Measurements from ENCODE around the gene GNAQ.

DNA sequence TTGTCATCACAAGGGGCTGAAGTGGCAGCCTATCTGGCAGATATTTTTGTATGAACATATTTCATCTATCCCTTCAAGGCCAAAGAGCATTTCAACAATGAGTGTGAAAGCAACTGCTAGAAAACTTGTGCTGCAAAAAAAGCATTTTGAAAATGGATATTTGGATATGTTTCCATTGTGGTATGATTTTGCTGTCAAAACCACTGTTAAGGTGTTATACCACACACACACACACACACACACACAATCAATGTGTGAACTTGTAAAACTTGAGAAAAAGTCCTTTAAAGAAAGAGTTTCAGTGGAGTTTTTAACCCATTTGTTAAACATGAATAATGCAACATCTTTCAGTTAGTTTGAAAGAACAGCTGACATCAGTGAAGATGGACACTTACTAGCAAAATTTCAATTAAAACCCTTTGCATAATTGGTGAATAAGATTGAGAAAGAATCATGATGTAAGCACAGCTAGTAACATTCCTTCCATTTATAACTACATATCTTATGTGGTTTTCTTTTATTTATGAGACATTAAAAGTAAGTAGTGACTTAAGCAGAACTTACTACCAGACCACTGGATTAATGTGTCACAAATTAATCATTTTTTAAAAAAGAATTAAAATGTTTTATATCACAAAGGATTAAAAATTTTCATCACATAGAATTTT is 200.9 kb downstream of the GNAQ start:
- no peak for TF ChIP-seq EP300 (IDR thresholded peaks at IDR 0.05; ENCODE audit: borderline replicate concordance)
- TF ChIP-seq RAD21 (IDR thresholded peaks at IDR 0.05; ENCODE audit: low read depth) = no peak
- TF ChIP-seq NFIC (IDR thresholded peaks at IDR 0.05) = no peak
- no peak for TF ChIP-seq USF1 (IDR thresholded peaks at IDR 0.05)
- TF ChIP-seq, protein P1, sequence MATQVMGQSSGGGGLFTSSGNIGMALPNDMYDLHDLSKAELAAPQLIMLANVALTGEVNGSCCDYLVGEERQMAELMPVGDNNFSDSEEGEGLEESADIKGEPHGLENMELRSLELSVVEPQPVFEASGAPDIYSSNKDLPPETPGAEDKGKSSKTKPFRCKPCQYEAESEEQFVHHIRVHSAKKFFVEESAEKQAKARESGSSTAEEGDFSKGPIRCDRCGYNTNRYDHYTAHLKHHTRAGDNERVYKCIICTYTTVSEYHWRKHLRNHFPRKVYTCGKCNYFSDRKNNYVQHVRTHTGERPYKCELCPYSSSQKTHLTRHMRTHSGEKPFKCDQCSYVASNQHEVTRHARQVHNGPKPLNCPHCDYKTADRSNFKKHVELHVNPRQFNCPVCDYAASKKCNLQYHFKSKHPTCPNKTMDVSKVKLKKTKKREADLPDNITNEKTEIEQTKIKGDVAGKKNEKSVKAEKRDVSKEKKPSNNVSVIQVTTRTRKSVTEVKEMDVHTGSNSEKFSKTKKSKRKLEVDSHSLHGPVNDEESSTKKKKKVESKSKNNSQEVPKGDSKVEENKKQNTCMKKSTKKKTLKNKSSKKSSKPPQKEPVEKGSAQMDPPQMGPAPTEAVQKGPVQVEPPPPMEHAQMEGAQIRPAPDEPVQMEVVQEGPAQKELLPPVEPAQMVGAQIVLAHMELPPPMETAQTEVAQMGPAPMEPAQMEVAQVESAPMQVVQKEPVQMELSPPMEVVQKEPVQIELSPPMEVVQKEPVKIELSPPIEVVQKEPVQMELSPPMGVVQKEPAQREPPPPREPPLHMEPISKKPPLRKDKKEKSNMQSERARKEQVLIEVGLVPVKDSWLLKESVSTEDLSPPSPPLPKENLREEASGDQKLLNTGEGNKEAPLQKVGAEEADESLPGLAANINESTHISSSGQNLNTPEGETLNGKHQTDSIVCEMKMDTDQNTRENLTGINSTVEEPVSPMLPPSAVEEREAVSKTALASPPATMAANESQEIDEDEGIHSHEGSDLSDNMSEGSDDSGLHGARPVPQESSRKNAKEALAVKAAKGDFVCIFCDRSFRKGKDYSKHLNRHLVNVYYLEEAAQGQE (IDR thresholded peaks at IDR 0.05; ENCODE audit: low read depth) = no peak
- no peak for TF ChIP-seq TCF12 (IDR thresholded peaks at IDR 0.05; ENCODE audit: low read depth)
- no peak for TF ChIP-seq EGR1 (IDR thresholded peaks at IDR 0.05)
- TF ChIP-seq CEBPB (IDR thresholded peaks at IDR 0.05) = no peak

All from Ishikawa (cell line).